ENCODE measurements around the gene GPR27.

GPR27 gene

GRCh38 chr3:71787851-71788405 lies 34.3 kb downstream of the GPR27 start:
- Mint-ChIP-seq H3K27ac (no peak overlapping the region), H3K9me3 (no peaks in the 10 kb centered on the region), H3K4me3 (no peak overlapping the region), H3K27me3 (ENCODE audit: low read depth) (peaks cover 71% of the 10 kb centered on the region), H3K4me1 (peaks cover 20% of the 10 kb centered on the region), H3K36me3 (ENCODE audit: low read depth) (no peaks in the 10 kb centered on the region)
- no peak for TF ChIP-seq CTCF (IDR thresholded peaks at IDR 0.05; ENCODE audit: unreplicated experiment in 3 of 3)

- H3K27ac Mint-ChIP-seq, result no peak overlapping the region
- no peak overlapping the region for H3K4me3 Mint-ChIP-seq
- peaks cover 64% of the 10 kb centered on the region for H3K27me3 Mint-ChIP-seq (ENCODE audit: low read depth)
- no peaks in the 10 kb centered on the region for H3K36me3 Mint-ChIP-seq (ENCODE audit: low read depth)
- no peak for TF ChIP-seq CTCF (IDR thresholded peaks at IDR 0.05; ENCODE audit: unreplicated experiment in 3 of 3)
- no peaks in the 10 kb centered on the region for H3K9me3 Mint-ChIP-seq
- peaks cover 12% of the 10 kb centered on the region for H3K4me1 Mint-ChIP-seq
Measured at GRCh38 chr3:71789922-71790321, 36.3 kb downstream of the GPR27 start.

- H3K27ac Mint-ChIP-seq, result no peak overlapping the region
- no peaks in the 10 kb centered on the region for H3K4me1 Mint-ChIP-seq
- peaks cover 61% of the 10 kb centered on the region for H3K27me3 Mint-ChIP-seq (ENCODE audit: low read depth)
- H3K4me3 Mint-ChIP-seq, result no peak overlapping the region
- no peak for TF ChIP-seq CTCF (IDR thresholded peaks at IDR 0.05; ENCODE audit: unreplicated experiment in 3 of 3)
- H3K9me3 Mint-ChIP-seq, result no peaks in the 10 kb centered on the region
- no peaks in the 10 kb centered on the region for H3K36me3 Mint-ChIP-seq (ENCODE audit: low read depth)
Measured at GRCh38 chr3:71791634-71792033, 38.0 kb downstream of the GPR27 start.

- Mint-ChIP-seq H3K36me3 (ENCODE audit: low read depth) (no peaks in the 10 kb centered on the region), H3K4me1 (no peaks in the 10 kb centered on the region), H3K27ac (no peak overlapping the region), H3K4me3 (no peak overlapping the region), H3K27me3 (ENCODE audit: low read depth) (peaks cover 50% of the 10 kb centered on the region), H3K9me3 (no peaks in the 10 kb centered on the region)
- no peak for TF ChIP-seq CTCF (IDR thresholded peaks at IDR 0.05; ENCODE audit: unreplicated experiment in 3 of 3)
Measured at GRCh38 chr3:71796290-71796689, 42.6 kb downstream of the GPR27 start.

GRCh38 chr3:71797455-71797854 lies 43.8 kb downstream of the GPR27 start:
- Mint-ChIP-seq H3K27me3 (ENCODE audit: low read depth) (peaks cover 51% of the 10 kb centered on the region), H3K9me3 (no peaks in the 10 kb centered on the region), H3K4me3 (no peak overlapping the region), H3K4me1 (no peaks in the 10 kb centered on the region), H3K36me3 (ENCODE audit: low read depth) (no peaks in the 10 kb centered on the region), H3K27ac (no peak overlapping the region)
- no peak for TF ChIP-seq CTCF (IDR thresholded peaks at IDR 0.05; ENCODE audit: unreplicated experiment in 3 of 3)

GRCh38 chr3:71800023-71800422 lies 46.4 kb downstream of the GPR27 start:
- no peaks in the 10 kb centered on the region for H3K36me3 Mint-ChIP-seq (ENCODE audit: low read depth)
- no peak for TF ChIP-seq CTCF (IDR thresholded peaks at IDR 0.05; ENCODE audit: unreplicated experiment in 3 of 3)
- no peak overlapping the region for H3K27ac Mint-ChIP-seq
- H3K9me3 Mint-ChIP-seq, result no peaks in the 10 kb centered on the region
- no peak overlapping the region for H3K4me3 Mint-ChIP-seq
- H3K27me3 Mint-ChIP-seq (ENCODE audit: low read depth), result peaks cover 46% of the 10 kb centered on the region
- no peaks in the 10 kb centered on the region for H3K4me1 Mint-ChIP-seq

All from nephron (organoid).